ENCODE data around the gene RPS6KC1. TPM values are rescaled to one million over a fixed set of nuclear protein-coding genes. Genes with fewer than 3 reads are reported as not detected.

The RPS6KC1 gene
- total and polyA plus RNA-seq, 2 of the 4 experiments (the other 2 are of a cell fraction), result 7.9 to 23.7 TPM

DNA sequence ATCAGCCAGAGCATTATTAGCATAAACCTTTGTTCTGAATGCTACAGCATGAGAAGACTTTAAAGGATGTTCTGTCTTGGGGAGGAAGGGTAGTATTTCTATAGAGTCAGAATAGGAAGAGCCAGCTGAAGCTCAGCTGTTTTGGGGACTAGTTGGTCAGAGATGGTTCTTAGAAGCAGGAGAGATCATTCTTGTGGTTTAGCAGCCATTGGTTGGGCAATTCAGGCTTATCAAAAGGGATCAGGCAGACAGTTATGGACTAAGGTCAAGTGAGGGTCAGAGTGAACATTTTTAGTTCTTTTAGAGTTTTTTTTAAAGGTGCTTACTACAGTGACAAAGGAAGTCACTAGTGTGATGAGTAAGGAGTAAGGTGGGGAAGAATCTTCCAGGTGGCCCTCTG, 245.5 kb downstream of the RPS6KC1 start:
- Histone ChIP-seq H2AK9ac (replicated peaks; ENCODE audit: low read depth, low read length, poor library complexity) (no peak overlapping the region), H4K20me1 (ENCODE audit: insufficient read depth, low read length) (no peaks in the 10 kb centered on the region), H4K8ac (ENCODE audit: low read depth in 2 of 2, low read length in 2 of 2) (no peak overlapping the region), H3K56ac (ENCODE audit: extremely low read depth, insufficient read depth, low read length) (no peak overlapping the region), H4K91ac (ENCODE audit: insufficient read depth, low read depth, low read length) (no peak overlapping the region), H3K79me1 (ENCODE audit: low read depth in 1 of 2, low read length in 2 of 2) (no peaks in the 10 kb centered on the region), H2BK20ac (ENCODE audit: low read depth, low read length) (no peak overlapping the region), H2BK120ac (ENCODE audit: low read depth, low read length) (no peak overlapping the region), H3K27ac (ENCODE audit: insufficient read depth, low read length) (no peak overlapping the region), H3K36me3 (ENCODE audit: control insufficient read depth, insufficient read depth, low read length) (no peaks in the 10 kb centered on the region), H3K23ac (ENCODE audit: low read depth, low read length) (no peak overlapping the region), H3K9ac (ENCODE audit: low read depth, low read length) (no peak overlapping the region), H3K18ac (ENCODE audit: low read depth, low read length) (no peak overlapping the region), H3K4me2 (ENCODE audit: low read depth, low read length) (no peak overlapping the region), H3K14ac (replicated peaks; ENCODE audit: low read depth, low read length) (no peak overlapping the region), H4K5ac (ENCODE audit: low read depth, low read length) (no peak overlapping the region), H3K27me3 (ENCODE audit: control insufficient read depth, insufficient read depth, low read length) (no peaks in the 10 kb centered on the region), H2BK15ac (ENCODE audit: low read depth, low read length) (no peak overlapping the region), H3K9me3 (ENCODE audit: control insufficient read depth, insufficient read depth, low read length) (no peaks in the 10 kb centered on the region), H3K9me1 (ENCODE audit: insufficient read depth, low read length) (no peaks in the 10 kb centered on the region), H2BK5ac (ENCODE audit: low read depth, low read length, poor library complexity, severe bottlenecking) (no peak overlapping the region), H3K4me1 (ENCODE audit: control insufficient read depth, insufficient read depth, low read length) (no peaks in the 10 kb centered on the region), H3K4me3 (ENCODE audit: insufficient read depth, low read depth, low read length) (no peak overlapping the region), H2AFZ (replicated peaks; ENCODE audit: low read length, poor library complexity) (no peak overlapping the region), H2AK5ac (ENCODE audit: low read depth, low read length) (no peak overlapping the region), H3K4ac (ENCODE audit: low read depth, low read length) (no peak overlapping the region)
- DNase-seq, result peak; percentile 4
- BruUV-seq (replicated peaks), result no TSS peak
- TF ChIP-seq RCOR1 (IDR thresholded peaks at IDR 0.05; ENCODE audit: insufficient replicate concordance, low read length) (no peak), MAZ (IDR thresholded peaks at IDR 0.05; ENCODE audit: borderline replicate concordance, low read depth, low read length) (no peak), ELK1 (IDR thresholded peaks at IDR 0.05; ENCODE audit: borderline replicate concordance, low read depth, low read length) (no peak), MAFK (IDR thresholded peaks at IDR 0.05; ENCODE audit: low read depth, low read length) (no peak), CHD1 (IDR thresholded peaks at IDR 0.05; ENCODE audit: low read depth, low read length) (no peak), RAD21 (IDR thresholded peaks at IDR 0.05; ENCODE audit: low read length) (no peak), NFE2L2 (IDR thresholded peaks at IDR 0.05; ENCODE audit: low read depth, low read length) (no peak), POLR2A (IDR thresholded peaks at IDR 0.05; ENCODE audit: low read depth, low read length) (no peak), RFX5 (IDR thresholded peaks at IDR 0.05; ENCODE audit: low read depth, low read length) (no peak), MXI1 (IDR thresholded peaks at IDR 0.05; ENCODE audit: borderline replicate concordance, low read depth, low read length) (no peak), BHLHE40 (IDR thresholded peaks at IDR 0.05; ENCODE audit: low read depth, low read length) (no peak), SMC3 (IDR thresholded peaks at IDR 0.05; ENCODE audit: low read depth, low read length) (no peak), CEBPB (IDR thresholded peaks at IDR 0.05; ENCODE audit: low read depth, low read length) (no peak), USF2 (IDR thresholded peaks at IDR 0.05; ENCODE audit: low read depth, low read length) (no peak), CTCF (conservative IDR thresholded peaks at IDR 0.05; ENCODE audit: low read depth, low read length) (no peak), FOS (IDR thresholded peaks at IDR 0.05; ENCODE audit: low read depth, low read length) (no peak)
- dilution Hi-C loops (cut with HindIII; ENCODE audit: low sequenced_read_pairs, unreplicated experiment) (no loop called here), intact Hi-C loops (cut with micrococcal nuclease) (no loop called here), in situ Hi-C loops (cut with MboI; ENCODE audit: low sequenced_read_pairs) (no loop called here)
- ChIA-PET CTCF (interaction anchor here (0.6 to 1.5 kb wide), 2 partner anchors 10 to 86 kb away, joined by 3 to 5 read pairs; no protein-coding TSS in a partner anchor), POLR2A (ENCODE audit: unreplicated experiment) (no interaction called here)
- no peak for ATAC-seq (ENCODE audit: low read depth)
